ENCODE data around the gene AKAP6.

The AKAP6 gene

GRCh38 chr14:32722631-32723183 is 393.6 kb downstream of the AKAP6 start:
- no peak for DNase-seq

GRCh38 chr14:32724867-32725471 is 395.9 kb downstream of the AKAP6 start:
- DNase-seq = no peak

- no peak for DNase-seq
Observed at GRCh38 chr14:32726516-32726915, 397.4 kb downstream of the AKAP6 start.

- no peak for DNase-seq
Observed at GRCh38 chr14:32727832-32728231, 398.7 kb downstream of the AKAP6 start.

- no peak for DNase-seq
Observed at GRCh38 chr14:32728526-32728925, 399.4 kb downstream of the AKAP6 start.

- no peak for DNase-seq
Observed at GRCh38 chr14:32728976-32729375, 399.9 kb downstream of the AKAP6 start.

GRCh38 chr14:32731249-32731648 is 402.2 kb downstream of the AKAP6 start:
- no peak for DNase-seq

GRCh38 chr14:32733015-32733414 is 403.9 kb downstream of the AKAP6 start:
- DNase-seq = no peak

- DNase-seq = no peak
Observed at GRCh38 chr14:32734261-32734660, 405.2 kb downstream of the AKAP6 start.

GRCh38 chr14:32737621-32738020 is 408.5 kb downstream of the AKAP6 start:
- DNase-seq = no peak

GRCh38 chr14:32738206-32738871 is 409.2 kb downstream of the AKAP6 start:
- no peak for DNase-seq

- DNase-seq = no peak
Observed at GRCh38 chr14:32744811-32745445, 415.8 kb downstream of the AKAP6 start.

- no peak for DNase-seq
Observed at GRCh38 chr14:32754209-32754608, 425.1 kb downstream of the AKAP6 start.

- DNase-seq = no peak
Observed at GRCh38 chr14:32756173-32756572, 427.1 kb downstream of the AKAP6 start.

GRCh38 chr14:32756775-32757174 is 427.7 kb downstream of the AKAP6 start:
- DNase-seq = no peak

- DNase-seq = no peak
Observed at GRCh38 chr14:32757568-32757967, 428.5 kb downstream of the AKAP6 start.

- DNase-seq = no peak
Observed at GRCh38 chr14:32761381-32761968, 432.4 kb downstream of the AKAP6 start.

- no peak for DNase-seq
Observed at GRCh38 chr14:32762886-32763285, 433.8 kb downstream of the AKAP6 start.

GRCh38 chr14:32763673-32764072 is 434.6 kb downstream of the AKAP6 start:
- DNase-seq = no peak

- DNase-seq = no peak
Observed at GRCh38 chr14:32764131-32764530, 435.0 kb downstream of the AKAP6 start.

- DNase-seq = no peak
Observed at GRCh38 chr14:32770422-32770821, 441.3 kb downstream of the AKAP6 start.

GRCh38 chr14:32774214-32774613 is 445.1 kb downstream of the AKAP6 start:
- no peak for DNase-seq

GRCh38 chr14:32779840-32780239 is 450.7 kb downstream of the AKAP6 start:
- DNase-seq = no peak

GRCh38 chr14:32784405-32784804 is 455.3 kb downstream of the AKAP6 start:
- no peak for DNase-seq
